DND-41 (cell line): ENCODE results near the gene REEP1.

ENCODE experiments used
- ATAC-seq: fragments of 200-7000 bp; cut with Tn5 transposase; 3 replicates; pipeline ENCODE4 v1.9.1; 2021; ENCODE audit warnings: low read depth; ENCODE audit not compliant: insufficient read depth
- DNase-seq: peaks from one replicate; pipeline ENCODE4 v3.0.0-alpha.2; 2020
- H2AFZ ChIP-seq: 2 replicates; pipeline ENCODE4 v1.6.0; 2012; ENCODE audit warnings: low read depth, low read length
- H3K27ac ChIP-seq: 2 replicates; pipeline ENCODE4 v1.5.1; 2012; ENCODE audit warnings: low read length, inconsistent platforms
- H3K27me3 ChIP-seq: fragments of 200-600 bp; sonication (generic); 2 replicates; pipeline ENCODE4 v1.6.0; 2012; ENCODE audit warnings: low read length, mild to moderate bottlenecking, inconsistent platforms; ENCODE audit not compliant: insufficient read depth, poor library complexity
- H3K36me3 ChIP-seq: 2 replicates; pipeline ENCODE4 v1.5.1; 2012; ENCODE audit warnings: low read length, inconsistent platforms; ENCODE audit not compliant: insufficient read depth
- H3K4me1 ChIP-seq: 2 replicates; pipeline ENCODE4 v1.5.1; 2012; ENCODE audit warnings: mild to moderate bottlenecking, low read length; ENCODE audit not compliant: insufficient read depth
- H3K4me2 ChIP-seq: 2 replicates; pipeline ENCODE4 v1.6.0; 2012; ENCODE audit warnings: mild to moderate bottlenecking, moderate library complexity, low read length, inconsistent platforms; ENCODE audit not compliant: insufficient read depth
- H3K4me3 ChIP-seq, 2 experiments: fragments of 200-600 bp in 1 of 2; shearing (Covaris generic) in 1 of 2; 2 replicates each; pipeline ENCODE4 v1.5.1; 2012 to 2016; ENCODE audit warnings: inconsistent platforms in 2 of 2, low read length in 2 of 2, mild to moderate bottlenecking in 2 of 2, low read depth in 1 of 2, moderate library complexity in 1 of 2
- H3K79me2 ChIP-seq: 2 replicates; pipeline ENCODE4 v1.6.0; 2012; ENCODE audit warnings: low read length, inconsistent platforms; ENCODE audit not compliant: insufficient read depth
- H3K9ac ChIP-seq: 2 replicates; pipeline ENCODE4 v1.6.0; 2012; ENCODE audit warnings: low read depth, mild to moderate bottlenecking, inconsistent platforms, low read length, moderate library complexity
- H3K9me3 ChIP-seq: 2 replicates; pipeline ENCODE4 v1.5.1; 2012; ENCODE audit warnings: low read length, moderate library complexity, mild to moderate bottlenecking, inconsistent platforms; ENCODE audit not compliant: insufficient read depth, severe bottlenecking
- H4K20me1 ChIP-seq: 2 replicates; pipeline ENCODE4 v1.6.0; 2012; ENCODE audit warnings: low read length; ENCODE audit not compliant: insufficient read depth
- CTCF ChIP-seq: IDR thresholded peaks from 2 replicates; pipeline ENCODE4 v1.5.1; 2012; ENCODE audit warnings: borderline replicate concordance, low read length, moderate library complexity, mild to moderate bottlenecking; ENCODE audit not compliant: poor library complexity, severe bottlenecking; ENCODE audit errors: extremely low read depth
- EZH2 ChIP-seq: IDR thresholded peaks from 3 replicates; pipeline ENCODE4 v1.6.1; 2012; ENCODE audit warnings: borderline replicate concordance, low read depth, mild to moderate bottlenecking, moderate library complexity, low read length, inconsistent platforms; ENCODE audit not compliant: severe bottlenecking

Gene REEP1

GRCh38 chr2:86256982-86257381, 80.4 kb downstream of the REEP1 start:
- no peak for ATAC-seq
- H3K4me1 ChIP-seq, result no peaks in the 10 kb centered on the region

DNA sequence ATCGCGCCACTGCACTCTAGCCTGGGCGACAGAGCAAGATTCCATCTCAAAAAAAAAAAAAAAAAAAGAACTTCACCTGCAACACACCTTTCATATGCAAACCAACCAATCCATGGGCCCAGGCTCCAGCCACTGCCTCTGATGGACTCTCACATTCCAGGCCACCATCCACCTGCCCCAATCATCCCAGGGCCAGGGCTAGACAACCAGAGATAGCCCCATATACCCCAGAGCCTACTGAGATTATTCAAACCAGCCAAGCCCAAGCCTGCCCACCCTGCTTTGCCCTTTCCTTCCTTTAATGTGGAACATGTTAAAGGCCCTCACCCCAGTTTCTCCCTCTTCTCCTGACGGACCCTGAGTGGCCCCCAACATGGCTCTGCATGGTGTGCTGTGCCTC, 81.1 kb downstream of the REEP1 start:
- DNase-seq, result no peak
- no peak overlapping the region for H3K27ac ChIP-seq
- TF ChIP-seq EZH2 (no peak), CTCF (no peak)
- H3K4me3 ChIP-seq, result no peak overlapping the region
- no peak overlapping the region for H3K4me2 ChIP-seq
- no peak overlapping the region for H3K9ac ChIP-seq
- no peaks in the 10 kb centered on the region for H3K9me3 ChIP-seq
- no peaks in the 10 kb centered on the region for H3K4me1 ChIP-seq
- H2AFZ ChIP-seq, result no peak overlapping the region
- H4K20me1 ChIP-seq, result no peaks in the 10 kb centered on the region
- H3K36me3 ChIP-seq, result no peaks in the 10 kb centered on the region
- ATAC-seq, result no peak
- H3K27me3 ChIP-seq, result peaks cover 9% of the 10 kb centered on the region
- no peaks in the 10 kb centered on the region for H3K79me2 ChIP-seq

More at GRCh38 chr2:86256982-86257381, 80.4 kb downstream of the REEP1 start:
- Histone ChIP-seq H4K20me1 (no peaks in the 10 kb centered on the region), H3K27ac (no peak overlapping the region), H3K4me3 (no peak overlapping the region), H3K36me3 (no peaks in the 10 kb centered on the region), H3K9me3 (no peaks in the 10 kb centered on the region), H3K9ac (no peak overlapping the region), H3K4me2 (no peak overlapping the region), H3K79me2 (no peaks in the 10 kb centered on the region), H3K27me3 (peaks cover 9% of the 10 kb centered on the region), H2AFZ (no peak overlapping the region)
- DNase-seq, result no peak
- TF ChIP-seq CTCF, result no peak
- no peak for TF ChIP-seq EZH2

GRCh38 chr2:86254576-86255538, 82.6 kb downstream of the REEP1 start:
- Histone ChIP-seq H3K4me3 (no peak overlapping the region), H3K36me3 (no peaks in the 10 kb centered on the region), H3K27me3 (peaks cover 12% of the 10 kb centered on the region), H2AFZ (no peak overlapping the region), H3K9me3 (no peaks in the 10 kb centered on the region), H3K79me2 (no peaks in the 10 kb centered on the region), H3K9ac (no peak overlapping the region), H3K27ac (no peak overlapping the region), H4K20me1 (no peaks in the 10 kb centered on the region), H3K4me2 (no peak overlapping the region), H3K4me1 (no peaks in the 10 kb centered on the region)
- ATAC-seq (no peak), DNase-seq (no peak)
- TF ChIP-seq EZH2 (no peak), CTCF (no peak)

- TF ChIP-seq CTCF (no peak), EZH2 (no peak)
- H3K4me1 ChIP-seq, result no peaks in the 10 kb centered on the region
- peaks cover 12% of the 10 kb centered on the region for H3K27me3 ChIP-seq
- no peak for DNase-seq
- no peaks in the 10 kb centered on the region for H3K9me3 ChIP-seq
- no peaks in the 10 kb centered on the region for H4K20me1 ChIP-seq
- no peaks in the 10 kb centered on the region for H3K79me2 ChIP-seq
- no peak overlapping the region for H3K27ac ChIP-seq
- no peak for ATAC-seq
- H3K36me3 ChIP-seq, result no peaks in the 10 kb centered on the region
- H3K9ac ChIP-seq, result no peak overlapping the region
- H3K4me2 ChIP-seq, result no peak overlapping the region
- H2AFZ ChIP-seq, result no peak overlapping the region
- H3K4me3 ChIP-seq, result no peak overlapping the region
These were observed 84.0 kb downstream of the REEP1 start for GRCh38 chr2:86253424-86253823.
